NAMALWA (cell line): Measurements from ENCODE around the gene ATXN1.

ENCODE experiments used
- DNase-seq: peaks from one replicate; pipeline ENCODE4 v3.0.0-alpha.2; 2015; ENCODE audit warnings: low spot score

ATXN1 gene

DNA sequence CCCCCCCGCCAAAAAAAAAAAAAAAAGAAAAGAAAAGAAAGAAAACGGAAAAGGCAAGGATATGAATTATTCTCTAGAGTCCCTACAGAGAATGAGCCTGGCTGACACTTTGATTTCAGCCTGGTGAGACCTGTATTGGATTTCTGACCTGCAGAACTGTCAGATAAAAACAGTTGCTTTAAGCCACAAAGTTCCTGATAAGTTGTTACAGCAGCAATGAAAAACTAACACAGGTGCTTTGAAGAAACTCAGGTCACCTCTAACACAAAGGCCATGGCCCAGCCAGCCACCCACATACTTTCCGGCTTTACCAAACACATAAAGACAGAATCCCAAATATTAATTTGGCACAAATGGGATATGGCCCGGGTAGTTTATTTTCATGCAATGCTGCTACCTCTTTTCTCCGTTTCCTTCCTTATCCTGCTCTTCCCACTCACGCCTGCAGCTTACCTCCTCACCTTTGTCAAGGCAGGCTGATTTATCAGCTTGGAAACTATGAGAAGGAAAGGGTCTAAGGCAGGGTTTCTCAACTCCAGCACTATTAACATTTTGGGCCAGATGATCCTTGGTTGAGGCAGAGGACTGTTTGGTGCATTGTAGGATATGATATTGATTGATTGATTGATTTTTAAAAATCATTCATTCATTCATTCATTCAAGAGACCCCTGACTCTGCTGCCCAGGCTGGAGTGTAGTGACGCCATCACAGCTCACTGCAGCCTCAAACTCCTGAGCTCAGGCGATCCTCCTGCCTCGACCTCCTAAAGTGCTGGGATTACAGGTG, 88.1 kb downstream of the ATXN1 start:
- DNase-seq, result no peak

DNA sequence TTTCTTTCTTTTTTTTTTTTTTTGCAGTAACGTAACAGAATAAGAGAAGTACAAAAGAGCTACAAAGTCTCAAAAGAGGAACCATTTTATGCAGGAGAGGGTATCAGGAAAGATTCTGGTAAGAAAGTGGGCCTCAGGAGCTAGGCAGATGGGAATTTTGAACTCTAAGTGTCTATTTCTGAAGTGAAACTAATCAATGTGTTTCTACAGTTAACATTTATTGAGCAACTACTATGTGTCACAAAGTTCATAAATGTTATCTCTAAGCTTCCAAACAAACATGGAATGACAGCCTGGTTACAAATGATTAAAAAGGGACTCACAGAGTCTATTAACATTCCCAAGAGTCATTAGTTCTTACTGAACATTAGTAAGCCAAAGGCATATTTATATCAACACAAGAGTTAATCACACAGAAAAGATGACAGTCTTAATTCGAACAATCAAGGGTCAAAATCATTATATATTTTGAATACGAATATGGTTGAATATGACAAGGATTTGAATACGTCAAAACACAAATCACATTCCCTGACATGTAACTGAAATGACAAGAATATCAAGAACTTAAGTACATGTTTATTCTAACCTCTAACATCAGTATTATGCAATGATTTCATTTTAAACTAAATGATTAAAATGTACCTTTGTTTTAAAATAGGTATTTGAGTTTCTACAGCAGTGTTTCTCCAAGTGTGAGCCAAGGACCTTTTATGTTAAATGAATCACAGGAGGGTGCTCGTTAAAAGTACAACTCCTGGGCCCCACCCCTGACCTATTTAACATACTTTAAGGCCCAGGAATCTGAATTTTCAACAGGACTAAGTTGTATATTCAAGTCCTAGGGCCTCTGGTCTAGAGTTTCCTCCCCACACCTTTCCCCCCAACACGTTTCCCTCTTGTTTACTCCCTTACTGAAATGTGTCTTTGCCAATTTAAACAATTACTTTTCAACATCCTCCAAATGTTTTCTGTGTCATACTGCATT, 89.7 kb downstream of the ATXN1 start:
- no peak for DNase-seq

DNA sequence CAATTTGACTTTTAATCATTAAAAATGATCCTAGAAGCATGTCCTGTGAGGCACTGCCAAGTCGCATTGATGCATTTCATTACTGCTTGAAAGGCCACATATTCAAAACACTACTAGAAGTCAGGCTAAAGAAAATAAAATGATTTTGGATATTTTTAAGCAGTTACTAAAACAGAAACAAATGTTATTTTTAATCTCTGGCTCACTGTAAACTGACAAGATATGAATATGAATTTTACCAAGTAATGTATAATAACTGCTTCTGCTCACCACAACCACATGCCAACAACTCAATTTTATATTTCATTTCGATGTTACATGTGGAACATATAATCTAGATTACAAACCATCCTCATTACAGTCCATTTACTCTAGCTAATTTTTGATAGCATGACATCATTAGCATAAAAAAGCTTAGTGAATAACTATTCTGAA, 90.6 kb downstream of the ATXN1 start:
- no peak for DNase-seq

DNA sequence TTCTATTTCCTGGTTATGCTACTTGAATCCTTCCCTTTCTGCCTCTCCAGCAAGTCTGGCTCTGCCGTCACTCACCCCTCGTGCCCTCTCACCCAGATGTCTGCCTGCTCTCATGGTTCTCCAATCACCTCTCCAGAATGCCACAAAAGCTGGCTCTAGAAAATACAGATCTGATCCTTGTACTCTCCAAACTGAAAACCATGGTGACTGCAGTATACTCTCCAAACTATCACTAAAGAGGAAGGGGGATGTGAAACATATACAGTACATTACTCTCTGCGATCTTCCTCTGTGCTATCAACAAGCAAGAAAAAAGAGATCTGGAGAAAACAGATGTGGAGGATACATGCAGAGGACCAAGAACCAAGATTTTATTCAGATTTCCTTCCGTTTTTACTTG, 91.1 kb downstream of the ATXN1 start:
- DNase-seq, result no peak

DNA sequence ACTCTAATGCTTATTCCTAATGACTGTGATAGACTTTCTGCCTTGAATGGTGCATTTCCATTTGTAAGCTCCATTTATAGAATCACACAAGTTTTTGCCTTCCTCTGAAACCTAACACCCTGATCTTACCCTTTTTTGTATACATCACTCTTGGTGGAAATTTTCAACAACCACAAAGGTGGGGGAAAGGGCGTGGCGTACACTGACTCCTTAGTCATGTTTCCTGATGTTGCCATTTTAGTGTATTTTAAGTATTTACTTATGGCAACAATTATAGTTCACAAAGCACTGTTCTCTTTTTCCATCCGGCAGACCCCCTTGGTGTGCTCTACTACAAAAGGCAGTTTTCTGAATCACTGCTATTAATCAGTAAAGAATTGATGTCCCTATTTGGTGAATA, 92.0 kb downstream of the ATXN1 start:
- no peak for DNase-seq

DNA sequence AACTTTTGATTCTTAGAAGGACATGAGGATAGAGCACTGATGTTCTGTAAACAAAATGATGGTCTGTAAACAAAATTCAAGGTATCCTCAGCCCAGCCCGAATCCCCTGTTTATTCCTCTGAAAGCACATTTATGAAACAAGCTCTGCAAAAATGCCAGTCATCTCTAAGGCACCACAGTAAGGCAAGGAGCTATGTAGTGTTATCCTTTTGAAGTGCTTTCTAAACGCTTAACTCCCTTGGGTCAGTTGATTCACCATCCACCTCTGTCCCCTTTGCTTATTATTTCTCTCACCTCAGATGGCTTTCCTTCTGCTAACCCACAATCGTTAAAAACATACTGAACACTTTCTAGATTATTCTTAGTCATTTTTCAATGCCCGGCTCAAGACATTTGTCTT, 93.8 kb downstream of the ATXN1 start:
- no peak for DNase-seq

DNA sequence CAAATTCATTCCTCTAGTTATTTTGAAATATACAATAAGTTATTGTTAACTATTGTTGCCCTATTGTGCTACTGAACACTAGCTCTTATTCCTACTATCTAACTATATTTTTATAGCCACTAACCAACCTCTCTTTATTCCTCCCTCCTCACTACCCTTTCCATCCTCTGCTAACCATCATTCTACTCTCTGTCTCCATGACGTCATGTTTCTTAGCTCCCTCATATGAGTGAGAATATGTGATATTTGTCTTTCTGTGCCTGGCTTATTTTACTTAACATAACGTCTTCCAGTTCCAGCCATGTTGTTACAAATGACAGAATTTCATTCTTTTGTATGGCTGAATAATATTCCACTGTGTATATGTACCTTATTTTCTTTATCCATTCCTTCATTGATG, 95.3 kb downstream of the ATXN1 start:
- no peak for DNase-seq

DNA sequence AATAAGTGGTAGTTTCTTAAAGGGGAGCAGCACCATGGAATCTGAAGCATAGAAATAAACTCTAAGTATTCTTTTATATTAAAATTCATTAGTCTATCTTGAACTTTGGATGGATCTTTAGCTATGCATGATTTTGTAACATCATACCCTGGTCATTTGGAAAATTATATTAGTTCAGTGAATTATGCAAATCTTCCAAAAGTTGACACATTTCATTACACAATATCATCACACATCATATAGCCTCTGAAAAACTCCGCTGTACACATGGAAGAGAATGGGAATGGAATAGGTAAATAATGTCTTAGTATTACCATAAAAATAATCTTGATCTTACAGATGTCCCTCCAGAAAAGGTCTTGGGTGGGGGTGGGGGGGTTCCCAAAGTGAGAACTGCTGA, 96.1 kb downstream of the ATXN1 start:
- DNase-seq, result no peak

DNA sequence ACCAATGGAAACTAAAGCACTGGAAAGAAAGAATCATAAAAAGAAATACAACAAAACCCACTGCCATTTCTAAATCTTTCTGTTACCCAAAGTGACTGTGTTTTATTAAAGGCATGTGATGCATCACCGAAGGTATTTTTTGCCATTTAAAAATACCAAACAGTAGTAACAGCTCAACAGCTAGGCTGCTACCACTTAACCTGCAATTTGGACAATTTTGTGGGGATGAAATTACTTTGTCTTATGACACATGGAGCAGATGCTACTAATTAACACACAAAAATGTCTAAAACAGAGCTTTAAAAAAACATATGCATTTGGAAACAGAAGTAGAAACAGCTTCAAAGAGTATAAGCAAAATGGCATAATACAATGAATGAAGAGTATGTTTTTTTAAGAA, 97.4 kb downstream of the ATXN1 start:
- no peak for DNase-seq

DNA sequence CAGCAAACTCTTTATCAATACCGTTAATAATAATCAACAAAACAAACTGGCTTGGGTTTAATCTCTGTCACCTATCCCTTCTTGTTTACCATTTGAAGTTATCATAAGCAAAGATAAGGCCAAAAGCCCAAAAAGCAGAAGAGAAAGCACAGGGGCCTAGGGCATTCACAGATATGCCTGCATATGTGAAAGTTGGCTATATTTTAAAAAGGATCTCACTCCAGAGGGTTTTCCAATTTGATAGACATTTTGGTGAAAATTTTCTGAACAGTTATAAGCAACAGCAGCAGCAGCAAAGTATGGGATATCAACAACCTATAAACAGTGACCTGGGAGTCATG, 101.1 kb downstream of the ATXN1 start:
- DNase-seq, result no peak

DNA sequence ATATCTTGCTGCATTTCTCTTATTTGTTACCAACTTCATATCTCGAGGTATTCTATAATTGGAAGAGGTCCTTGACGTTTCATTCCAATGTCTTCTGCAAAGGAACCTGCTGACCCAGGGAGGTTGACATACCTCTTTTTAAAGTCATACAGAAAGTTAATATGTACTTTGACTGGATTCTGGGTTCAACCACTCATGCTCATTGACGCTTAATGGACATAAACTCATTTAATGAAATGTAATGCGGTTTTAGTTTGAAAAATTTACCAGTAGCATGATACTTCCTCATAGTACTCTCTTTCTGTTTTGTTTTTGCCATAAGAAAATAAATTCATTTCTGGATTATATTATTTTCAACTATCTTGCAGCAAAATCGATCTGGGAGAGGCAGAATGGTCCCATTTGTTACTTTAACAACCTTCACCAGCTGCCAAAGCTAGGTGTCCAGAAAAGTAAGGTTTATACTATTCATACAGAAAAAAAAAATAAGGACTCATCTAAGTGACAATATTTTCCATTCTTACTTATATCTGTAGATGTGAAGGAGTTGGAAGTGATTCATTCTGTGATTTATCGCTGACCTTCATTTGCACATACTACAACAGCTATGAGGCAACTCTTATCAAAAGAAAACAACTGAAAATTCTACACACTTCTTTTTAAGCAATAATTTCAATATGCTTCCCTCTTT, 101.6 kb downstream of the ATXN1 start:
- no peak for DNase-seq

DNA sequence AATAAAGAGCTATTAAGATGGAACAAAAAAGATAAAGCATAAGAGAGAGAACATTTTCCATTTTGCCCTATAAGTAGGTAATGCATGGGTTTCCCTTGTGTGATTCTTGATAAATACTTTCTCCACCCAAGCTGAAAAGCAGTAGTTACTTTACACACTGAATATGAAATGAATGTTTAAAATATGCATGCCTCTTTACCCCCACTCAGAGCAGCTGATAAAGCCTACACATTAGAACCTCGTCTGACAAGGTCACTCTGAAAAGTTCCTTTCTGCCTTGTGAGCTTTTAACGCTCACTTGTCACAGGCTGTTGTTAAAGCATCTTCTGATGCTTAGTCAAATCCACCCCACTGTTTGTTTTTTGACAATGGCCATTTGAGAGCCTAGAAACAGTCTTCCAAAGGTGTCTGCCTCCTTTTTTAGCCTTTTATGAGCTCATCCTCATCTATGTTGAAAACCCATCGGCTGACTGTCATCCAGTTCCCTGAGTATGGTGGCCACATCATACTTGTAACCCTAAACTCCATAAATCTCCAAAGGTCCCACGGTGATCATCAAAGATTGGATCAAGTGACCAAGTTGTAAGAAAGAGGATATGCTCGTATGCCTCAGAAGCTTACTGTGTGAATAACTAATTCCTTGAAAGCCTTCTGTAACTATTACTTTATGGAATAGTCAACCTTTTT, 102.8 kb downstream of the ATXN1 start:
- no peak for DNase-seq

DNA sequence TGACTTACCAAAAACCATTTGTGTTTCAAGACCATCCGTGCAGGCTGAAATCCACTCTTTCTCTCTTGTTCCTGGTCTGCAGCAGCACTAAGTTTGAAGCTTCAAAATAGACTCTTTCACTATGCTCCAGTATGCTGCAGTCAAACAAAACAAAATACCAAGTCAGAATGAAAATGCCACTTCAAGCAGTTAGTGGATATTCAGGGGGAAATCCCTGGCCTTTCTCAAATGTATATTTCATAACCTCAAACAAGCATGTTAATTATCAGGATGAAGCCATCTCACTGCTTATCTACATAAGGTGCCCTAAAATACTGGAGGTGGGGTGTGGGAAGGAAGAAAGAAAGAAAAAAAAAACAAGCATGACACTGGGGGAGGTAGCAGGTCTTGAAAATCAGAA, 103.5 kb downstream of the ATXN1 start:
- DNase-seq, result no peak

DNA sequence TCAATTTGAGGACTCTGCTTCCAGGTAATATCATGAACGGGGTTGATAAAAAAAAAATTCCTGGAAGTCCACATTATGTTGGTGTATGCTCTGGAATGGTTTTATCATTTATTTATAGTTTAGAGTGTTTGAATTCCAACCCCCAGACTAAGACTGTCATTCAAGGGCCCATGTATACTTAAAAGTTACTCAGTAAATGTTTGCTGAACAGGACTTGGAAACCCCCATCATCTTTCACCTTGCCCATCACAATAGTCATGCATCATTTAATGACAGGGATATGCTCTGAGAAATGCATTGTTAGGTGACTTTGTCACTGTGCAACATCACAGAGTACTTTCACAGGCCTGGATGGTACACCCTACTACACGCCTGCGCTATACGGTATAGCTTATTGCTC, 104.8 kb downstream of the ATXN1 start:
- no peak for DNase-seq

DNA sequence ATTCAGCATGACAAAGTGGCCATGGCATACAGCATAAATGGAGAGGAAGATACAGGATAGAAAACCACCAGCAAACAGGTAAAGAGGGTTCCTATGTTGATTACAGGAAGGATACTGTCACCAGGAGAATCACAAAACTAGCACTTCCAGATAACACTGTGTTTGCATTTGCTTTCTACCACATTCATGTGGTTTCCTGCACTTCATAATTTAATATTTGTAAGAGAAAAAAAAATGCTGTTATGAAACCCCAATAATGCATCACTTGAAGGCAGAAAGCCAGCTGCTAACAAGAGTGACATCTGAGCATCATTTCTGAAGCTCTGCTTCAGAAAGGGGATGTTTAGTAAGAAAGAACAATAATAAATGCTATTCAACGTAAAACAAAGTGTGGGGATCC, 106.6 kb downstream of the ATXN1 start:
- no peak for DNase-seq

DNA sequence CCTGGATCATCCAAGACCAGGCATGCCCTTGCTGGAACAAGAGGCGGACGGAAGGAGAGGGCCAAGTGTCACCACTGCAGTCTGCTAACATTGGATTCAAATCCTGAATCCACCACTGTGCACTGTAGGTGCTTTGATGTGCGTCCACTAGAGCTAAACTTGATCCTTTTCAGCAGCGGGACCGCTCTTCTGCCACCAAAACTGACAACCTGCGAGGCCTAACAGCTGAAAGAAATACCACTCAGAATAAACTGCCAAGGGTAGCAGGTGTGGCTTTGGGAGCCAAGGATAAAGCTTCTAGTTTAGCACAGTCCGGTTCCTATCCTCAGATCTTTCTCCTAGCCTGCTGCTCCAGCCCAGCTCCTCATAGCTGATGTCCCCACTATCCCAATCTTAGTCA, 108.0 kb downstream of the ATXN1 start:
- no peak for DNase-seq

DNA sequence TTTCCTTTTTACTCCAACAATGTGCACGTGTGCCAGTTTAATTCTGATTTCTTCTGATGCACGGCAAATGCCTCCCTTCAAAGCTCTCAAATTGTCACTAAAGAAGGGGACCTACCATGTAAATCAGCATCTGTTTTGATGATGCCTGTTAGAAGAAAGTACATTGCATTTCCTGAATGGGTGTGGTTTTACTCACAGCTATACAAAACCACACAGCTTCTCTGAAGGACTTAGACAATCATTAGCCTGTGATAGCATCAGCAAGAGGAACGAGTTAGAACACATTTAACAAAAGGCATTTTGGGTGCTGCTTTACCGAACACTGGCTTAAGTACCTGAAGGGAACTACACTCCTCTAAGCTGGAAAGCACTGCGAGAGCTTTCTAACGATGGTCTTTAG, 109.4 kb downstream of the ATXN1 start:
- no peak for DNase-seq

DNA sequence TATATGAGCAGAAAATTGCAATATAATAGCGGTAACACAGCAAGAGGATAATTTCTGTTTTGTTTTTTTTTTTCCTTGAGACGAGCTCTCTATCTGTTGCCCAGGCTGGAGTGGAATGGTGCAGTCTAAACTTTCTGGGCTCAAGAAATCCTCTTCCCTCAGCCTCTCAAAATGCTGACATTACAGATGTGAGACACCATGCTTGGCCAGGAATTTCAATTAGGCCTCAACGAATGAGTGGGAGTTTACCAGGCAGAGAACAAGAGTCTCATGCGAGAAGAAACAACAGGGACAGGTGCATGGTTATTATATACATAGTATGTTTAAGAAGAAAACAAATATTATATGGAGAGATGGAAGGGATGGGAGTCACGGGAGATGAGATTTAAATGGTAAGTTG, 111.4 kb downstream of the ATXN1 start:
- no peak for DNase-seq

DNA sequence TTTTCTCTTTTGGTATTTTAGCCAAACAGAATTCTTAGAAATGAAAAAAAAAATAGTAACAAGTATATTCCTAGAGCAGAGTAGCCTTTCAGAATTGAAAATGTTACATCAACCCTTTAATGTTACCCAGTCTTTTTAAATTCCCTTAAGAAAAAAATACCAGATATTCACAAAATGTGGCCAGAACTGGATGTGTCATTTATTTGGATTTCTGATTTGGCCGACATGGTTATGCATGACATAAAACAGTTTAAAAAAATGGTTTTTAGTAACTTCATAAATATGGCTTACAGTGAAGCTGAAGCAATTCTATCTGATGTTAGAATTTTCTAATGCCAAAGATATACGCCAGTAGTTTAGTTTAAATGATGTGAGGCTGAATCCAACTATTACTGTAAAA, 112.0 kb downstream of the ATXN1 start:
- DNase-seq, result no peak

DNA sequence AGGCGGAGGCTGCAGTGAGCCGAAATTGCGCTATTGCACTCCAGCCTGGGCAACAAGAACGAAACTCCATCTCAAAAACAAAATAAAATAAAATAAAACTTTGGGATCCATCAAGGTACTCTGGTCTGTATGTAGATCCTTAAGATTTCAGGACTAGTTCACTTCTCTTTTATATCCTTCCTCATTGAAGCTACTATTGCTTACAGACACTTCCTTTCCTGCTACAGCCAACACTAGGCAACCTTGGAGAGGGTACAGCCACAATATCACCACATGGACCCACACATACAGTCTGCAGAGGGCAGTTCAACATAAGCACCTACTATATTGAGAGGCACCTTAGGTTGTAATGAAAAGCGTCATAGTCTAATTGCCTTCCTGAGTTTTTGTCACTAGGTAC, 113.3 kb downstream of the ATXN1 start:
- DNase-seq, result no peak

DNA sequence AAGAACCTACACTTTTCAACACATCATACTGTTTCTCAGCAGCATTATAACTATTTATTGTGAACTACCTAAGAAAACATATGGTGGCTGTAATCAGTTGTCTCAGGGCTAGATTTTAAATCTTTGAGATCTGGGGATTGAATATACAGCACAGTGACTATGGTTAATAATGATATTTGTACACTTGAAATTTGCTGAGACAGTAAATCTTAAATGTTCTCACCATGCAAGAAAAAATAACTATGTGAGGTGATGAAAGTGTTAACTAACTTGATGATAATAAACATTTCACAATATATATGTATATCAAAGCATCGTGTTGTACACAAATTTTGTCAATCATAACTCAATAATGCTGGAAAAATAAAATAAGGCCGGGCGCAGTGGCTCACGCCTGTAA, 113.8 kb downstream of the ATXN1 start:
- no peak for DNase-seq

DNA sequence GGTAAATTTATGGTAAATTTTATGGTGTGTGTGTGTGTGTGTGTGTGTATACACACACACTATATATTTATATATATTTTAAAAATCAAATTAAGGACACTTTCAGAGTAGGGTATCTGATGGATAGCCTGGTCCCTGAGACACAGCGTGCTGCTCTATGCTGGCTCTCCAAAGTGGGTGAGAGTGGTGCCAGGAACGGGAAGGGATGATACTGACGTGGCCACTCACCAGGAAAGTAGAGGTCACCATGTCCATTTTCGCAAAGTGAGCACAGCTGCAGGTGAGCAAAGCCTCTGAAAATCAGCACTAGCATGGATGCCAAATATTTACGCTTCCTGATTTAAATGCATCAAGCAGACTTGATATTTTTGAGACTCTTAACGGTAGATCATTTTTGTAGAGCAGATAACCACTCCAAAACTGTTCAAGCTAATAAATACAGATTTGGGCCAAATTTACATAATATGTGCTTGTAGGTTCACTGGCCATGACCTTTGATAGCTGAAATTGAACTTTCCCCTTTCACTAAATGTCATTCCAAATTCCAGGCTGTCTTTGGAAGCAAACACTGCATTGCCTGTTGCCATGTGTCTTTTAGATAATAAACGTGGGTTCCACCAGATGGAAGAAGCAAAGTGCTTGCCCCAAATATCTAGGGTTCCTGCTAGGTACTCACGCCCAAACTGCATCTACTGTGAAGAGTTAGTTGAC, 116.6 kb downstream of the ATXN1 start:
- no peak for DNase-seq
